ENCODE measurements around the gene STS.

GRCh38 chrX:7111518-7111917, 36.0 kb upstream of the STS start:
- TF ChIP-seq CTCF (IDR thresholded peaks at IDR 0.05) (no peak), POLR2A (IDR thresholded peaks at IDR 0.05) (no peak), EP300 (IDR thresholded peaks at IDR 0.05) (no peak)

All from upper lobe of left lung (tissue), 4 donors.